Neutrophil (primary cell): ENCODE results near the gene TNFRSF9.

Source experiments
- H3K27ac ChIP-seq: fragments of 200-600 bp; sonication (generic); 2 replicates; pipeline ENCODE4 v1.5.1; 2016; ENCODE audit warnings: mild to moderate bottlenecking, moderate library complexity
- H3K27me3 ChIP-seq: fragments of 200-600 bp; sonication (generic); 2 replicates; pipeline ENCODE4 v1.6.0; 2016; ENCODE audit warnings: mild to moderate bottlenecking
- H3K36me3 ChIP-seq: fragments of 200-600 bp; sonication (generic); 2 replicates; pipeline ENCODE4 v1.5.1; 2017
- H3K4me1 ChIP-seq, 2 experiments: fragments of 200-600 bp in 1 of 2; sonication (generic) in 1 of 2; 1 replicate in 1 of 2; 2 replicates in 1 of 2; pipeline versions ENCODE4 v1.5.1 to v1.6.1; 2013 to 2016; ENCODE audit warnings: low read depth in 1 of 2, low read length in 1 of 2, mild to moderate bottlenecking in 1 of 2, moderate library complexity in 1 of 2; ENCODE audit not compliant: control insufficient read depth in 1 of 2, insufficient read depth in 1 of 2
- H3K4me3 ChIP-seq, 2 experiments: fragments of 200-600 bp in 1 of 2; sonication (generic) in 1 of 2; 1 replicate in 1 of 2; 2 replicates in 1 of 2; pipeline ENCODE4 v1.5.1; 2013 to 2016; ENCODE audit warnings: low read depth in 1 of 2, low read length in 1 of 2, mild to moderate bottlenecking in 1 of 2, moderate library complexity in 1 of 2
- H3K9me3 ChIP-seq: fragments of 200-600 bp; sonication (generic); 2 replicates; pipeline ENCODE4 v1.5.1; 2016
- CTCF ChIP-seq: fragments of 200-600 bp; sonication (generic); IDR thresholded peaks from 2 replicates; pipeline ENCODE4 v1.5.1; 2016; ENCODE audit warnings: antibody characterized with exemption

The TNFRSF9 gene

GRCh38 chr1:7896994-7897393, 43.6 kb downstream of the TNFRSF9 start:
- no peak for TF ChIP-seq CTCF
- Histone ChIP-seq H3K4me1 (peaks cover 2 to 5% of the 10 kb centered on the region in 2 experiments), H3K4me3 (no peak overlapping the region), H3K27me3 (no peaks in the 10 kb centered on the region), H3K9me3 (no peaks in the 10 kb centered on the region), H3K27ac (no peak overlapping the region), H3K36me3 (no peaks in the 10 kb centered on the region)

GRCh38 chr1:7893529-7894180, 47.0 kb downstream of the TNFRSF9 start:
- Histone ChIP-seq H3K4me3 (no peak overlapping the region), H3K4me1 (no peaks in the 10 kb centered on the region), H3K36me3 (no peaks in the 10 kb centered on the region), H3K27ac (no peak overlapping the region), H3K9me3 (no peaks in the 10 kb centered on the region), H3K27me3 (peaks cover 10% of the 10 kb centered on the region)
- no peak for TF ChIP-seq CTCF

GRCh38 chr1:7891804-7892203, 48.8 kb downstream of the TNFRSF9 start:
- peaks cover 27% of the 10 kb centered on the region for H3K27me3 ChIP-seq
- no peaks in the 10 kb centered on the region for H3K4me1 ChIP-seq
- no peak for TF ChIP-seq CTCF
- no peak overlapping the region for H3K27ac ChIP-seq
- no peaks in the 10 kb centered on the region for H3K9me3 ChIP-seq
- H3K4me3 ChIP-seq = no peak overlapping the region
- no peaks in the 10 kb centered on the region for H3K36me3 ChIP-seq

- Histone ChIP-seq H3K4me1 (no peaks in the 10 kb centered on the region), H3K4me3 (no peak overlapping the region), H3K27me3 (peaks cover 36% of the 10 kb centered on the region), H3K9me3 (no peaks in the 10 kb centered on the region), H3K27ac (no peak overlapping the region), H3K36me3 (no peaks in the 10 kb centered on the region)
- no peak for TF ChIP-seq CTCF
Observed at GRCh38 chr1:7890853-7891252, 49.8 kb downstream of the TNFRSF9 start.

GRCh38 chr1:7888248-7889081, 52.2 kb downstream of the TNFRSF9 start:
- no peak overlapping the region for H3K27ac ChIP-seq
- H3K9me3 ChIP-seq = no peaks in the 10 kb centered on the region
- no peak overlapping the region for H3K4me3 ChIP-seq
- no peak for TF ChIP-seq CTCF
- no peaks in the 10 kb centered on the region for H3K36me3 ChIP-seq
- H3K4me1 ChIP-seq = no peaks in the 10 kb centered on the region
- peaks cover 60% of the 10 kb centered on the region for H3K27me3 ChIP-seq
